ENCODE data around the gene HRH1. TPM values are rescaled to one million over a fixed set of nuclear protein-coding genes. Genes with fewer than 3 reads are reported as not detected.
A peak's percentile ranks its signal among the peaks of the same experiment; 100 is the strongest.

HRH1 gene
- total and polyA plus RNA-seq, 2 experiments from 2014 or later = not detected

- TF ChIP-seq REST (IDR thresholded peaks at IDR 0.05; ENCODE audit: unreplicated experiment) (no peak), NANOG (IDR thresholded peaks at IDR 0.05; ENCODE audit: borderline replicate concordance) (no peak), ZNF331 (CRISPR knock-in tag; IDR thresholded peaks at IDR 0.05; ENCODE audit: low read depth) (no peak), ETS1 (IDR thresholded peaks at IDR 0.05) (0 out of 2 replicates have a peak, but pooled peaks have one; percentile 40), POLR2AphosphoS5 (IDR thresholded peaks at IDR 0.05; ENCODE audit: low read depth) (no peak)
Observed at GRCh38 chr3:11244121-11244677, 89.9 kb downstream of the HRH1 start (continued).

GRCh38 chr3:11245276-11245675 lies 91.0 kb downstream of the HRH1 start:
- no peak overlapping the region for H3K4me2 ChIP-seq
- H3K27me3 ChIP-seq (ENCODE audit: insufficient read depth) = no peaks in the 10 kb centered on the region
- H3K27me3 Mint-ChIP-seq (ENCODE audit: insufficient read depth, low read depth, poor library complexity) = no peaks in the 10 kb centered on the region
- no peaks in the 10 kb centered on the region for H3K36me3 Mint-ChIP-seq (ENCODE audit: low read depth)
- H3K4me3 ChIP-seq = no peak overlapping the region
- H3K36me3 ChIP-seq (ENCODE audit: insufficient read depth) = no peaks in the 10 kb centered on the region
- H4K20me1 ChIP-seq (replicated peaks; ENCODE audit: insufficient read depth) = no peaks in the 10 kb centered on the region
- H3K4me3 Mint-ChIP-seq = no peak overlapping the region
- H3K4me1 ChIP-seq (ENCODE audit: insufficient read depth) = no peaks in the 10 kb centered on the region
- no peaks in the 10 kb centered on the region for H3K4me1 Mint-ChIP-seq
- H3F3A ChIP-seq (replicated peaks; ENCODE audit: low read depth) = no peaks in the 10 kb centered on the region
- H3K9me3 Mint-ChIP-seq = no peaks in the 10 kb centered on the region
- H3K27ac ChIP-seq (ENCODE audit: low read depth) = no peak overlapping the region
- 0 out of 2 replicates have a peak overlapping the region, but pooled peaks have one; percentile 3 for H2AFZ ChIP-seq
- TF ChIP-seq EZH2phosphoT487 (IDR thresholded peaks at IDR 0.05; ENCODE audit: unreplicated experiment) (no peak), JUNB (IDR thresholded peaks at IDR 0.05; ENCODE audit: unreplicated experiment) (no peak), ZNF462 (CRISPR knock-in tag; IDR thresholded peaks at IDR 0.05) (no peak), STAT1 (IDR thresholded peaks at IDR 0.05; ENCODE audit: unreplicated experiment) (no peak), CTCF (conservative IDR thresholded peaks at IDR 0.05; ENCODE audit: low read depth in 2 of 2) (no peak), CREB1 (CRISPR knock-in tag; IDR thresholded peaks at IDR 0.05; ENCODE audit: low read depth) (no peak)
- no peaks in the 10 kb centered on the region for H3K79me2 ChIP-seq (replicated peaks; ENCODE audit: insufficient read depth)
- ATAC-seq = no peak
- H3K9me2 ChIP-seq (ENCODE audit: insufficient read depth) = no peaks in the 10 kb centered on the region
- no peak overlapping the region for H3K27ac Mint-ChIP-seq
- DNase-seq (ENCODE audit: low spot score) = no peak
